ENCODE measurements around the gene PPP6R3. TPM values are rescaled to one million over a fixed set of nuclear protein-coding genes. Genes with fewer than 3 reads are reported as not detected.
"Not testable (repeated sequence)": the region's sequence is repeated elsewhere in the genome, so short reads cannot be mapped to it uniquely, and the experiment has no call there.

The PPP6R3 gene
- total RNA-seq, 1 donor from 2014 or later = 55.8 TPM

- H3K4me3 ChIP-seq (ENCODE audit: low read depth, low read length) = no peak overlapping the region
- no peak for DNase-seq (ENCODE audit: low read depth)
- no peak for TF ChIP-seq CTCF (conservative IDR thresholded peaks at IDR 0.05; ENCODE audit: low read depth, low read length)
Observed at GRCh38 chr11:68535098-68535497, 74.5 kb downstream of the PPP6R3 start.

DNA sequence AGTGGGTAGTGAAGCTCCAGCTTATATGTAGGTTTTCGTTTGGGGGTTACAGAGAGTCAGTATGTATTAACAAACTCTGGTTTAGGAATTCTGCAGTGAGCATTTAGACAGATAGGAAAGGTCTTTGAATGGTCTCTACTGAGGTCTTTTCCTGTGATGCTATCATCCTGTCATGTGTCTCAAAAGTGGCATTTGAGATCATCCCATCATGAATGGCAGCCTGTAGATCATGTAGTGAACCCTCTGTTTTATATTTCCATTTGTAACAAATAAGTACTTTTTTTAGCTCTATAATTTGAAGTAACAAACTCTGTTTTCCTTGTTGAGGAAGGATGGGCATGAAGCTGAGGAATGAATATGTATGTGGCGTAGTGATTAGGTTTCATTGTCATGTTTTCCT, 76.2 kb downstream of the PPP6R3 start:
- DNase-seq (ENCODE audit: low read depth) = no peak
- no peak overlapping the region for H3K4me3 ChIP-seq (ENCODE audit: low read depth, low read length)
- TF ChIP-seq CTCF (conservative IDR thresholded peaks at IDR 0.05; ENCODE audit: low read depth, low read length) = no peak

- TF ChIP-seq CTCF (conservative IDR thresholded peaks at IDR 0.05; ENCODE audit: low read depth, low read length) = no peak
Observed at GRCh38 chr11:68538025-68538424, 77.5 kb downstream of the PPP6R3 start.

DNA sequence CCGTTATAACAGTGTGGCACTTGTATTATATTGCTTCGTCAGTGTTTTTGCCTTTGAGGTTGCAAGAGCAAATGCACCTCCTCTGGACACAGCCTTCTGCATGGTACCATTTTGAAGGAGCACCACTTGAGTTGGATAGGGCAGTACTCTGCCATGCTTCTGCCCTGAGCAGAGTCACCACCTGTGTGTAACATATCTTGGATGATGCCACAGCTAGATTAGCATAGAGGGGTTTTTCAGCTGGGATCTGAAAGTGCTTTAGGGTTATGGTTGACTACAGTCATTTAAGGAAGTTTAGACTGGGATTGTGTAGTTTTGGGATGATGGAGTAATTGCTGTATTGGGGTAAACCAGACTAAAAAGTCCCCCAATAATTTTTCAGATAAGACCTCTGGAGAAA, 78.8 kb downstream of the PPP6R3 start:
- no peak for TF ChIP-seq CTCF (conservative IDR thresholded peaks at IDR 0.05; ENCODE audit: low read depth, low read length)
- no peak overlapping the region for H3K4me3 ChIP-seq (ENCODE audit: low read depth, low read length)
- DNase-seq (ENCODE audit: low read depth) = no peak

More at GRCh38 chr11:68538025-68538424, 77.5 kb downstream of the PPP6R3 start:
- no peak for DNase-seq (ENCODE audit: low read depth)
- no peak overlapping the region for H3K4me3 ChIP-seq (ENCODE audit: low read depth, low read length)

DNA sequence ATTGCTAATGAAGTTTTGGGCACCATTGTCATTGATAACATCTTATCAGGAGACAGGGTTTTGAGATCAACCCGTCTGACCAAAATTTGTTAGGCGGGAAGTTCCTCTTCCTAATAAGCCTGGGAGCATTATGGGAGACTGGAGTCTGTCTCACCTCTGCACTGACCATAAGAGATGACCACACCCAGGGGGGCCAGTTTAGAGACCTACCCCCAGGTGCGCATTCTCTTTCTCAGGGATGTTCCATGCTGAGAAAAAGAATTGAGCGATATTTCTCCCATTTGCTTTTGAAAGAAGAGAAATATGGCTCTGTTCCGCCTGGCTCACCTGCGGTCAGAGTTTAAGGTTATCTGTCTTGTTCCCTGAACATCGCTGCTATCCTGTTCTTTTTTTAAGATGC, 80.0 kb downstream of the PPP6R3 start:
- not testable (repeated sequence) for H3K4me3 ChIP-seq (ENCODE audit: low read depth, low read length); DNase-seq (ENCODE audit: low read depth)

GRCh38 chr11:68541116-68541515, 80.6 kb downstream of the PPP6R3 start:
- H3K4me3 ChIP-seq (ENCODE audit: low read depth, low read length) = no peak overlapping the region
- no peak for DNase-seq (ENCODE audit: low read depth)
- no peak for TF ChIP-seq CTCF (conservative IDR thresholded peaks at IDR 0.05; ENCODE audit: low read depth, low read length)

DNA sequence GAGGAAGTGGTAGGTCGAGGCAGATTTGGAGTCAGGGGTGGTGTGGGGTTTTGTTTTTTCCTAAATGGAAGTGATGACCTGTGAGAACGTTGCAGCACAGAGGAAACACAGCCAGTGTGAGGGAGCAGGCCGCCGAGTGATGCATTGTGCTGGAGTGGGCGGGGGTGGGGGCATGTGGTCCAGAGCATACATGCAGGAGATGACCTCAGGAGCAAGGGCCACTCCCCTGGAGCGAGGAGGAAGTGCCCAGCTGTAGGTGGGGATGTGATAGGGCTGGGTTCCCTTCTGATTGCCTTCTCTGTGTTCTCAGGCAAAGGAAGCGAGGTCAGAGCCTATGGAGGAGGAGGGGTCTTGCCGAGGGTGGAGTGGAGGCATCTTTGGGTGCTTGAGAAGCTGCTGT, 81.4 kb downstream of the PPP6R3 start:
- no peak for DNase-seq (ENCODE audit: low read depth)
- no peak for TF ChIP-seq CTCF (conservative IDR thresholded peaks at IDR 0.05; ENCODE audit: low read depth, low read length)

DNA sequence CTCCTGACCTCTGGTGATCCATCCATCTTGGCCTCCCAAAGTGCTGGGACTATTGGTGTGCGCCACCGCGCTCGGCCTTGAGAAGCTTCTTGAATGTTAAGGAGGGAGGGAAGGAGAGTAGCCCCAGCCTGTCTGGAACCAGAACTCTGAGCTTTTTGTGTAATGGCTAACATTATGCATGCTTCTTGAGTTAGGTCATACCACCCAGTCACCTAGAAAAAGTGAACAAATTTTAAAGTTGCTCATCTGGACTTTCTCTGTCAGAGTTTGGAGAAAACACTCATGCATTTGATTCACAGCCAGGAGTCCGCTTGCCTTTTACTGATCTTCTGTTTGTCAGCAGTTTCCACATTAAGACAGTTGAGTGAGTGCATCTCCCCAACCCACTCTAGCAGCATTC, 82.1 kb downstream of the PPP6R3 start:
- no peak for TF ChIP-seq CTCF (conservative IDR thresholded peaks at IDR 0.05; ENCODE audit: low read depth, low read length)
- H3K4me3 ChIP-seq (ENCODE audit: low read depth, low read length) = no peak overlapping the region
- peak; percentile 85 for DNase-seq (ENCODE audit: low read depth)

More for the DNA sequence above, 81.4 kb downstream of the PPP6R3 start:
- H3K4me3 ChIP-seq (ENCODE audit: low read depth, low read length) = no peak overlapping the region
